H1 (cell line): ENCODE results near the gene TSNAXIP1. TPM values are rescaled to one million over a fixed set of nuclear protein-coding genes. Genes with fewer than 3 reads are reported as not detected.

ENCODE experiments used
- CTCF ChIA-PET: fragments of 300-600 bp; sonication (Branson Sonifier 250); formaldehyde crosslinking; loops from one replicate; lab custom pipeline; 2021; ENCODE audit not compliant: partially characterized antibody; lab: Charles Lee
- POLR2A ChIA-PET: fragments of 300-600 bp; sonication (Branson Sonifier 250); formaldehyde crosslinking; loops from one replicate; lab custom pipeline; 2021; ENCODE audit warnings: inconsistent platforms; ENCODE audit not compliant: partially characterized antibody; lab: Charles Lee
- DNase-seq, 2 experiments: peaks; one replicate each; pipeline versions ENCODE4 v3.0.0 to v3.0.0-alpha.2; 2010 to 2022; ENCODE audit warnings: low spot score in 2 of 2, low read depth in 1 of 2, mixed read lengths in 1 of 2
- FAIRE-seq: peaks from 2 replicates; lab custom pipeline; 2011; peaks lifted over from hg19 to GRCh38; lab: Jason Lieb, UNC
- H2AFZ ChIP-seq: 2 replicates; pipeline ENCODE4 v1.8.1; 2012; ENCODE audit warnings: low read length, inconsistent platforms
- H2AK5ac ChIP-seq: 2 replicates; pipeline ENCODE4 v1.6.1; 2013; ENCODE audit warnings: low read depth, low read length
- H2BK120ac ChIP-seq: replicated peaks from 2 replicates; pipeline ENCODE3; 2013; ENCODE audit warnings: low read depth, low read length, inconsistent platforms
- H2BK12ac ChIP-seq: 2 replicates; pipeline ENCODE4 v1.6.1; 2013; ENCODE audit warnings: low read depth, low read length
- H2BK15ac ChIP-seq: 2 replicates; pipeline ENCODE4 v1.6.1; 2013; ENCODE audit warnings: low read length
- H2BK20ac ChIP-seq: 2 replicates; pipeline ENCODE4 v1.6.1; 2013; ENCODE audit warnings: low read length
- H2BK5ac ChIP-seq: 2 replicates; pipeline ENCODE4 v1.6.1; 2013; ENCODE audit warnings: low read depth, low read length
- H3K14ac ChIP-seq: 2 replicates; pipeline ENCODE4 v1.6.1; 2013; ENCODE audit warnings: inconsistent platforms; ENCODE audit not compliant: insufficient read length
- H3K18ac ChIP-seq: 2 replicates; pipeline ENCODE4 v1.6.1; 2013; ENCODE audit warnings: low read length; ENCODE audit errors: extremely low read depth
- H3K23ac ChIP-seq: 2 replicates; pipeline ENCODE4 v1.6.1; 2013; ENCODE audit warnings: inconsistent platforms; ENCODE audit not compliant: insufficient read length
- H3K23me2 ChIP-seq: 2 replicates; pipeline ENCODE4 v1.6.1; 2013; ENCODE audit warnings: low read depth, low read length
- H3K27ac ChIP-seq: 2 replicates; pipeline ENCODE4 v1.6.1; 2011; ENCODE audit warnings: low read depth, low read length, inconsistent platforms
- H3K27me3 ChIP-seq, 4 experiments: replicated peaks in 1 of 4; 1 replicate in 1 of 4; 2 replicates in 3 of 4; pipeline versions ENCODE4 v1.6.1 to v1.8.1; 2011 to 2013; ENCODE audit warnings: low read length in 3 of 4, mild to moderate bottlenecking in 3 of 4, inconsistent platforms in 2 of 4, mixed read lengths in 2 of 4, moderate library complexity in 1 of 4; ENCODE audit not compliant: control insufficient read depth in 3 of 4, insufficient read depth in 3 of 4; ENCODE audit errors: extremely low read depth in 1 of 4
- H3K36me3 ChIP-seq, 4 experiments: 2 replicates each; pipeline versions ENCODE4 v1.6.1 to v1.8.1; 2011 to 2013; ENCODE audit warnings: mild to moderate bottlenecking in 4 of 4, low read length in 3 of 4, moderate library complexity in 2 of 4, control low read depth in 1 of 4, inconsistent platforms in 1 of 4; ENCODE audit not compliant: insufficient read depth in 4 of 4, control insufficient read depth in 2 of 4
- H3K4ac ChIP-seq: replicated peaks from 2 replicates; pipeline ENCODE3; 2013; ENCODE audit warnings: low read length, low read depth, mixed read lengths, inconsistent platforms; ENCODE audit not compliant: insufficient read length
- H3K4me1 ChIP-seq, 4 experiments: replicated peaks in 1 of 4; 1 replicate in 1 of 4; 2 replicates in 3 of 4; pipeline versions ENCODE4 v1.6.1 to v1.8.1; 2011 to 2013; ENCODE audit warnings: low read length in 3 of 4, inconsistent platforms in 2 of 4, mixed read lengths in 1 of 4; ENCODE audit not compliant: insufficient read depth in 4 of 4, control insufficient read depth in 3 of 4
- H3K4me2 ChIP-seq, 2 experiments: 2 replicates each; pipeline versions ENCODE4 v1.6.1 to v1.8.1; 2011 to 2013; ENCODE audit warnings: low read depth in 2 of 2, low read length in 2 of 2, control low read depth in 1 of 2, inconsistent platforms in 1 of 2, mild to moderate bottlenecking in 1 of 2; ENCODE audit not compliant: insufficient read depth in 1 of 2
- H3K4me3 ChIP-seq, 4 experiments: fragments of 200-600, 300-600 bp in 1 of 4; sonication (generic), shearing (Covaris generic), sonication (Bioruptor Twin) in 1 of 4; 2 replicates each; pipeline versions ENCODE4 v1.5.1 to v1.8.1; 2011 to 2016; ENCODE audit warnings: low read length in 4 of 4, low read depth in 3 of 4, control low read depth in 2 of 4, inconsistent platforms in 2 of 4, mild to moderate bottlenecking in 2 of 4, mixed read lengths in 1 of 4, moderate library complexity in 1 of 4; ENCODE audit not compliant: insufficient read depth in 2 of 4; ENCODE audit errors: extremely low read depth in 1 of 4
- H3K56ac ChIP-seq: replicated peaks from 2 replicates; pipeline ENCODE3; 2013; ENCODE audit warnings: low read depth, mild to moderate bottlenecking, mixed read lengths, low read length, inconsistent platforms; ENCODE audit not compliant: insufficient read length
- H3K79me1 ChIP-seq: 2 replicates; pipeline ENCODE4 v1.6.1; 2013; ENCODE audit warnings: low read depth, low read length, control low read depth
- H3K79me2 ChIP-seq, 2 experiments: 2 replicates each; pipeline versions ENCODE4 v1.6.1 to v1.8.1; 2012 to 2013; ENCODE audit warnings: low read length in 2 of 2, mild to moderate bottlenecking in 2 of 2, inconsistent platforms in 1 of 2; ENCODE audit not compliant: insufficient read depth in 2 of 2, control insufficient read depth in 1 of 2
- H3K9ac ChIP-seq, 4 experiments: replicated peaks in 1 of 4; 1 replicate in 1 of 4; 2 replicates in 3 of 4; pipeline versions ENCODE4 v1.6.1 to v1.8.1; 2011 to 2013; ENCODE audit warnings: low read depth in 3 of 4, low read length in 3 of 4, control low read depth in 2 of 4, mild to moderate bottlenecking in 2 of 4, moderate library complexity in 2 of 4, inconsistent platforms in 1 of 4; ENCODE audit errors: extremely low read depth in 1 of 4
- H3K9me3 ChIP-seq, 2 experiments: 2 replicates each; pipeline versions ENCODE4 v1.6.1 to v1.8.1; 2012 to 2013; ENCODE audit warnings: mild to moderate bottlenecking in 2 of 2, moderate library complexity in 2 of 2, control low read depth in 1 of 2, inconsistent platforms in 1 of 2, low read depth in 1 of 2, low read length in 1 of 2, mixed read lengths in 1 of 2; ENCODE audit not compliant: insufficient read depth in 2 of 2
- H4K20me1 ChIP-seq, 2 experiments: replicated peaks in 1 of 2; 2 replicates each; pipeline versions ENCODE3 to v1.8.1; 2011 to 2013; ENCODE audit warnings: inconsistent platforms in 2 of 2, low read length in 2 of 2, mild to moderate bottlenecking in 1 of 2; ENCODE audit not compliant: insufficient read depth in 2 of 2, control insufficient read depth in 1 of 2
- H4K5ac ChIP-seq: 2 replicates; pipeline ENCODE4 v1.6.1; 2013; ENCODE audit warnings: low read length, low read depth, mixed read lengths, inconsistent platforms; ENCODE audit not compliant: insufficient read length
- H4K8ac ChIP-seq: 2 replicates; pipeline ENCODE4 v1.8.0; 2013; ENCODE audit warnings: mild to moderate bottlenecking, moderate library complexity, low read length, inconsistent platforms; ENCODE audit not compliant: insufficient read depth; ENCODE audit errors: extremely low read depth
- H4K91ac ChIP-seq: replicated peaks from 2 replicates; pipeline ENCODE3; 2013; ENCODE audit warnings: low read length, mixed read lengths, inconsistent platforms; ENCODE audit not compliant: insufficient read length
- HDAC2 ChIP-seq, 2 experiments: fragments of 300-600 bp in 1 of 2; sonication (generic) in 1 of 2; IDR thresholded peaks; 2 replicates each; pipeline ENCODE4 v1.6.1; 2011 to 2012; ENCODE audit warnings: low read depth in 2 of 2, low read length in 2 of 2, mild to moderate bottlenecking in 2 of 2, moderate library complexity in 2 of 2, borderline replicate concordance in 1 of 2, inconsistent platforms in 1 of 2
- NANOG ChIP-seq: IDR thresholded peaks from 2 replicates; pipeline ENCODE4 v1.6.1; 2011; ENCODE audit warnings: low read length, low read depth, mild to moderate bottlenecking, inconsistent platforms; ENCODE audit not compliant: insufficient read depth, poor library complexity, severe bottlenecking
- RBBP5 ChIP-seq: IDR thresholded peaks from 2 replicates; pipeline ENCODE4 v1.7.1; 2012; ENCODE audit warnings: low read depth, mild to moderate bottlenecking, inconsistent platforms, low read length, moderate library complexity, borderline replicate concordance
- WGBS, 2 experiments: shearing (Covaris generic) in 1 of 2; methylation state at CpG; one replicate each; pipeline versions ENCODE4 v1.1.6 to v1.1.7; 2013 to 2015; ENCODE audit warnings: low lambda C conversion rate in 2 of 2, mixed read lengths in 2 of 2, inconsistent platforms in 1 of 2, low coverage in 1 of 2, missing lambda C conversion rate in 1 of 2; ENCODE audit not compliant: insufficient replicate concordance in 2 of 2, insufficient coverage in 1 of 2, insufficient read length in 1 of 2; ENCODE audit errors: extremely low coverage in 1 of 2, missing lambda C conversion rate in 1 of 2; 5-methylcytosine and 5-hydroxymethylcytosine counted together
- polyA plus RNA-seq, 7 experiments: library from polyadenylated mRNA; depleted of rRNA in 3 of 7; stranded (reverse) in 5 of 7; unstranded in 2 of 7; fragments of >200 nt in 5 of 7; fragments of 200-250 nt in 2 of 7; gene quantifications; 1 replicate in 5 of 7; 2 replicates in 1 of 7; 4 replicates in 1 of 7; pipeline versions ENCODE4 v1.2.1 to v1.2.3, GENCODE V29; 2011 to 2013; ENCODE audit warnings: missing spikeins in 2 of 7, mixed read lengths in 2 of 7
- total RNA-seq: library from RNA; stranded (reverse); fragmentation: NEBNext Ultra II Directional; extraction: Animal tissue kit (Norgen Biotek cat#: 25700); gene quantifications from 2 replicates; pipeline ENCODE4 v1.2.1, GENCODE V29; 2021
- TF ChIP-seq, protein P1 (sequence below), 3 experiments: IDR thresholded peaks; 1 replicate in 2 of 3; 2 replicates in 1 of 3; pipeline versions ENCODE4 v1.5.1 to v1.6.1; 2011; ENCODE audit warnings: low read length in 3 of 3, mild to moderate bottlenecking in 3 of 3, inconsistent platforms in 2 of 3, low read depth in 1 of 3, moderate library complexity in 1 of 3; ENCODE audit not compliant: insufficient read depth in 1 of 3; ENCODE audit errors: control extremely low read depth in 1 of 3

TSNAXIP1 gene
- total and polyA plus RNA-seq, 2 of the 8 experiments (the other 6 are each of a cell fraction or from before 2014, with no cell fraction given) = 0.37 to 0.94 TPM

DNA sequence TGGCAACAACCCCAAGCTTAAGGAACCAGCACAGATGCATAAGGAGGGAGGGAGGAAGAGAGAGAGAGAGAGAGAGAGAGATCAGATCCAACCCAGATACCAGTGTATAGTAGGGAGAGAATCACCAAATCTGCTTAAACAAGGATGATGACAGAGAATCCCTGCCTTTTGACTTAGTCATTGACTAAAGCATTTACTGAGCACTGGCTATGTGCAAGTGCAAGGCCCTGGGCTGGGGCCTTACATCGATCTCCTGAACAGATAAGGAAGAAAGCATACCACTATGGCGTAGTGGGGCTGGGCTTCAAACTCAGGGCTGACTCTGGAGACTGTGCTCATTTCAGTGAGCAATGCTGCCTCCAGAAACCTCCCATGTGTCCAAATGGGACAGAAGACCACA, 15.8 kb downstream of the TSNAXIP1 start:
- Histone ChIP-seq H2BK15ac (no peak overlapping the region; the same call in 1 of the 2 replicates), H3K4me3 (no peak overlapping the region), H2BK5ac (no peak overlapping the region), H3K79me2 (no peaks in the 10 kb centered on the region), H2BK12ac (no peak overlapping the region), H2BK120ac (no peak overlapping the region), H3K27me3 (no peaks in the 10 kb centered on the region; a peak in 1 of 7 replicates), H4K91ac (no peak overlapping the region), H3K56ac (no peak overlapping the region), H3K4me2 (no peak overlapping the region), H3K14ac (no peak overlapping the region), H3K9ac (no peak overlapping the region), H3K79me1 (no peaks in the 10 kb centered on the region; the same call in 1 of the 2 replicates), H3K27ac (no peak overlapping the region), H2AK5ac (no peak overlapping the region), H4K20me1 (peaks cover 0 to 2% of the 10 kb centered on the region in 2 experiments), H3K4ac (no peak overlapping the region), H3K4me1 (peaks cover 0 to 2% (median 0%) of the 10 kb centered on the region in 4 experiments; a peak in 3 of 7 replicates), H3K23me2 (no peaks in the 10 kb centered on the region), H2BK20ac (no peak overlapping the region), H4K8ac (no peak overlapping the region), H3K9me3 (no peaks in the 10 kb centered on the region), H3K18ac (no peak overlapping the region), H3K36me3 (peaks cover 3 to 5% (median 4%) of the 10 kb centered on the region in 4 experiments; a peak in 4 of 8 replicates), H2AFZ (no peak overlapping the region), H4K5ac (no peak overlapping the region), H3K23ac (no peak overlapping the region)
- WGBS, 2 experiments = 80% methylated on average over 2 of the region's 2 CpGs; no CpG with 5 or more reads in 1 of the 2 experiments
- TF ChIP-seq, protein P1, sequence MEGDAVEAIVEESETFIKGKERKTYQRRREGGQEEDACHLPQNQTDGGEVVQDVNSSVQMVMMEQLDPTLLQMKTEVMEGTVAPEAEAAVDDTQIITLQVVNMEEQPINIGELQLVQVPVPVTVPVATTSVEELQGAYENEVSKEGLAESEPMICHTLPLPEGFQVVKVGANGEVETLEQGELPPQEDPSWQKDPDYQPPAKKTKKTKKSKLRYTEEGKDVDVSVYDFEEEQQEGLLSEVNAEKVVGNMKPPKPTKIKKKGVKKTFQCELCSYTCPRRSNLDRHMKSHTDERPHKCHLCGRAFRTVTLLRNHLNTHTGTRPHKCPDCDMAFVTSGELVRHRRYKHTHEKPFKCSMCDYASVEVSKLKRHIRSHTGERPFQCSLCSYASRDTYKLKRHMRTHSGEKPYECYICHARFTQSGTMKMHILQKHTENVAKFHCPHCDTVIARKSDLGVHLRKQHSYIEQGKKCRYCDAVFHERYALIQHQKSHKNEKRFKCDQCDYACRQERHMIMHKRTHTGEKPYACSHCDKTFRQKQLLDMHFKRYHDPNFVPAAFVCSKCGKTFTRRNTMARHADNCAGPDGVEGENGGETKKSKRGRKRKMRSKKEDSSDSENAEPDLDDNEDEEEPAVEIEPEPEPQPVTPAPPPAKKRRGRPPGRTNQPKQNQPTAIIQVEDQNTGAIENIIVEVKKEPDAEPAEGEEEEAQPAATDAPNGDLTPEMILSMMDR (IDR thresholded peaks at IDR 0.05; ENCODE audit: control extremely low read depth in 1 of 3, insufficient read depth in 1 of 3, low read depth in 1 of 3, low read length in 3 of 3) = no peak
- TF ChIP-seq HDAC2 (IDR thresholded peaks at IDR 0.05; ENCODE audit: borderline replicate concordance in 1 of 2, low read depth in 2 of 2, low read length in 2 of 2) = no peak
- TF ChIP-seq RBBP5 = no peak
- no peak for TF ChIP-seq NANOG
- ChIA-PET CTCF (interaction anchor here (0.7 to 2.5 kb wide), 4 partner anchors 9 to 131 kb away, joined by 3 to 6 read pairs (median 4); no protein-coding TSS in a partner anchor), POLR2A (interaction anchor here (2.5 kb wide), 1 partner anchor 10 kb away, joined by 15 read pairs; no protein-coding TSS in a partner anchor)
- FAIRE-seq = no peak
- DNase-seq = no peak
